ENCODE results near the gene NRG2. TPM values are rescaled to one million over a fixed set of nuclear protein-coding genes. Genes with fewer than 3 reads are reported as not detected.

The NRG2 gene
- total RNA-seq, 1 experiment from 2014 or later = 0.17 TPM

DNA sequence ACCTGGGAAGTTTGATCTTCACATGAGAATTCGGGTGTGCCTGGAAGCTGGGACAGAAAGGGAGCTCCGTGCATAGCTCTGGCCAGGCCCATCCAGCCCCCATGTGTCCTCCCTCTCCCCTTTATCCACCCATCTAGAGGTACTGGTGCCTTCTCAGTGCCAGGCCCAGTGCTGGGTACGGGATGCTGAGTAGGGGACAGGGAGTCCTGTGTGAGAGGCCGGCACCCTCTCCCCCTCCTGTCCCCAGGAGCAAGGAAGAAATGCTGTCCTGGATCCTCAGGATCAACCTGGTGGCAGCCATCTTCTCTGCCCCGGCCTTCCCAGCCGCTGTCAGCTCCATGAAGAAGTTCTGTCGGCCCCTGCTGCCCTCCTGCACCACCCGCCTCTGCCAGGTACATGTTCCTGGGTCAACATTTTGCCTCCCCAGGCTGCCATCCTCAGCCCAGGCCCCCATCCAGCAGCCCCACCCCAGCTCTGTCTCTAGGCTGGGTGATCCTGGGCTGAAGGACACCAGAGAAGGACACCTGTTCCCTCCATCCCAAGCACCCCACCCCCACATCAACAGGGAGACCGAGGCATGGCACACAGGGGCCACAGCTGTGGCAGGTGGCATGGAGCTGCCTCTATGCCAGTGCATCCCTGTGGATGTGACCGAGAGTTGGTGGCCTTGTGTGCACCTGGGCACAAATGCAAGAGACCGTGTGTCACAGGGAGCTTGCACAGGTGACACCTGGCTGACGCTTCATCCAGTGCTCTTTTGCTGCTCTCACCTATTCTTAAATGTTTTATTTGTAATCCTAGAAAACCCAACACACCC is 204.5 kb downstream of the NRG2 start:
- no peak for DNase-seq (ENCODE audit: low read depth)

- DNase-seq (ENCODE audit: low read depth) = peak; percentile 30
Observed at GRCh38 chr5:139837711-139838380, 205.3 kb downstream of the NRG2 start.

DNA sequence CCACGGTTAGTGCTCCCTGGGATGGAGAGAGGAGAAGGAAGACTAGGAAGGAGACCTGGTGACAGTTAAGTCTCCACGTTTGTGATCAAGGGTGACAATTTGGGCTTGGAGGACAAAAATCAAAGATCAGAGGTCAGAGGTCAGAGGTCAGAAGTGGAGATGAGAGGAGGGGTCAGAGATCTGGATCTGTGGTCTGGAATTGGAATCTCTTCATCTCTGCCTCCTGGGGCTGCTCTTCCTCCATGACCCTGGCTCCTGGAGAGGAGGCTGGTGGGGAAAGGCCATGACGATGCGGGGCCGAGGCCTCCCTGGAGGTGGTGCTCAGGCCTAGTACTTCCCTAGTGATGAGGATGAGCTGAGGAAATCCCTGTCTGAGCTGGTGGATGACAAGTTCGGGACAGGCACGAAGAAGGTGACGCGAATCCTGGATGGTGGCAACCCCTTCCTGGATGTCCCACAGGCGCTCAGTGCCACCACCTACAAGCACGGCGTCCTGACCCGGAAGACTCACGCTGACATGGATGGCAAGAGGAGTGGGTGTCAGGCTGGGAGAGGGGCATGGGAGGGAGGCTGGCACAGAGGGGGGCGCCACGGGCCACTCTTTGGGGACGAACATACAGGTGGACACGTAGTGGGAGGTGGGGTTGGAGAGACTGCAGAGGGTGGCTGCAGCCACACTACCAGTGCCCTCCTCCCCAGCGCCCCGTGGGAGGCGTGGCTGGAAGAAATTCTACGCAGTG is 206.5 kb downstream of the NRG2 start:
- DNase-seq (ENCODE audit: low read depth) = no peak

- DNase-seq (ENCODE audit: low read depth) = no peak
Observed at GRCh38 chr5:139835656-139836055, 207.4 kb downstream of the NRG2 start.

- no peak for DNase-seq (ENCODE audit: low read depth)
Observed at GRCh38 chr5:139833525-139833924, 209.6 kb downstream of the NRG2 start.

DNA sequence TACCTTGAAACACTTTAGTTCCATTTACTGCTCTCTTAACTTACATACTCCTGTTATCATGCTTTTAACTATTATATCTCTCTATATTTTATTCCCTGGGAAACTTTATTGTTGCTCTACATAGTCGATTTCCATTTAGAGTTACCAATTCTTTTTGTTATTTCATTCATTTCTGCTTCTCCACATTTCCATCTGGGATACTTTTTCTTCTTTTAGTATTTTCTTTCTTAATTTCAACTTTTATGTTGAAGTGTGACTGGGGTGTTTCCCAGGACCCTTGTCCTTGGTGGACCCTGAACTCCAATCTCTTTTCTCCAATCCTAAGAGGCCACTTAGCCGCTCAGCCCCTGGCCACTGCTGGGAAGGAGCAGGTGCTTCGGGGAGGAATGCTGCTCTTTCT is 211.5 kb downstream of the NRG2 start:
- DNase-seq (ENCODE audit: low read depth) = no peak

GRCh38 chr5:139829471-139829870 is 213.6 kb downstream of the NRG2 start:
- no peak for DNase-seq (ENCODE audit: low read depth)

- DNase-seq (ENCODE audit: low read depth) = no peak
Observed at GRCh38 chr5:139828207-139828895, 214.7 kb downstream of the NRG2 start.

DNA sequence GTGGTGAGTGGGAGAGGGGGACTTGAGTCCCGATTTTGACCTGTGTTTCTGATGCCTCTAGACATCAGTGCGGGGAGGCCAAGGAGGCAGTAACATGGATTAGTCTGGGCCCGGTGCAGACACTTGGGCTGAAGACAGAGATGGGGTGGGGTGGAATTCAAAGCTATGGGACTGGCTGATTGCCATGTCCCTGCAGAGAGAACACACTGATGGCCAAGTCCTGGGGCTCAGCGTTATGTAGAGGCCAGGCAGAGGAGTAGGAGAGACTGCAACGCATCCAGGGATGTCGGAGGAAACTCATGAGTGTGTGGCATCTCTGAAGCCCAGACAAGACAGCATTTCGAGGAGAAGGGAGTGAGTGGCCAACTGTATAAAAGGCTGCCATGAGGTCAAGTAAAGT is 217.4 kb downstream of the NRG2 start:
- DNase-seq (ENCODE audit: low read depth) = no peak

DNA sequence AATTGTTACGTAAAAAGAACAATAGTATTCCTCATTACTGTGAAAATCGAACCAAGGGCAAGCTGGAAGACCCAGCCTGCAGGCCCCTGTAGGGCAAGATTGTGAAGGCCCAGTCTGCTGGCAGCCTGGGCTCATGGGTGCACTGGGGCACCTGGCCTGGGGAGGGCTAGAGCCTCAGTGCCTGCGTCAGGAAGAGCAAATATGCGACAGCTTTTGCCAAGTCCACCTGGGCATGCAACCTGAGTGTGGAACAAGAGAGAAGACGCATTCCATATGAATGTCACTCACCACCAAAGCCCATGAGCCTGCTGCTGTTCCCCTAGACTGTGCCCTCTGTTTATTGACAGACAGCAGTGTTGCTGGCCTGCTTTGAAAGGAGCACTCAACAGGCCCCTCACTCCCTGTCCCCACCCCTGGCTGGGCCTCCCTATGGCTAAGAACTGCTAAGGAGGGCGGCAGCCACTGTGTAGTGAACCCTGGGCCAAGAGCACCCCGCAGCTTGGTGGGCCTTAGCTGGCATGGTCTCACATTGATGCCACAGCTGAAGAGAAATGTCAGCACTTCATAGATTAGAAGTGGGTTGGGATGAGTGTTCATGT is 219.2 kb downstream of the NRG2 start:
- DNase-seq (ENCODE audit: low read depth) = no peak

GRCh38 chr5:139822553-139823425 is 220.3 kb downstream of the NRG2 start:
- DNase-seq (ENCODE audit: low read depth) = no peak

DNA sequence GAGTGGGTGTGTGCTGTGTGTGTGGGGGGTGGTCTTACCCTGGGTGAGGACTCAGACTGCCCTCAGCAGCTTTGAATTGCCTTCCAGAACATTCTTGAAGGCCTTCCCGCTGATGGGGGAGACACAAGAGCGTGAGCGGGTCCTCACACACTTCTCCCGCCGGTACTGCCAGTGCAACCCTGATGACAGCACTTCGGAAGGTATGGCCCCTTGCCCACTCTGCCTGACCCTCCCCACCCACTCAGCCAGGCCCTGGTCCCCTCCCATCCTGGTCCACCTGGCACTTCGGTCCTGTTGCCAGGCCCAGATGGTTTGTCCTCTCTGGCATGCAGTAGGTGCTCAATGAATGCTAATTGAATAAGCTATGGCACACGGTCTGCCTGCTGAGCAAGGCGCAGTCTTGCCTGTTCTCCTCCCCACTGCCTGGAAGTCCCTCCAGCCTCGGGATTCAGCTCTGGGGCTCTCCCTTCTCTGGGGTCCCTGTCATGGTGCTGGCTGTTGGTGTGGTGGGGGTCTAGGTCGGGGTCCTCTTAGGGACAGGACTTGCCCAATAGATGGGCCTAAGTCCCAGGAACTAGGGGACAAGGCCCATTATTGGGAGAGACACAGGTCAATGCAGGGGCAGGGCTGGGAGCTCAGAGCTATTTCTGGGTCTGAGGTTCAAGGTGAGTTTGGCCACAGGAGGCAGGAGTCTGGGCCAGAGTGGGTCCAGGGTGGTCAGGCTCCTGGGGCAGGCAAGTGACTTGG is 221.1 kb downstream of the NRG2 start:
- no peak for DNase-seq (ENCODE audit: low read depth)

GRCh38 chr5:139820606-139821005 is 222.5 kb downstream of the NRG2 start:
- DNase-seq (ENCODE audit: low read depth) = no peak

DNA sequence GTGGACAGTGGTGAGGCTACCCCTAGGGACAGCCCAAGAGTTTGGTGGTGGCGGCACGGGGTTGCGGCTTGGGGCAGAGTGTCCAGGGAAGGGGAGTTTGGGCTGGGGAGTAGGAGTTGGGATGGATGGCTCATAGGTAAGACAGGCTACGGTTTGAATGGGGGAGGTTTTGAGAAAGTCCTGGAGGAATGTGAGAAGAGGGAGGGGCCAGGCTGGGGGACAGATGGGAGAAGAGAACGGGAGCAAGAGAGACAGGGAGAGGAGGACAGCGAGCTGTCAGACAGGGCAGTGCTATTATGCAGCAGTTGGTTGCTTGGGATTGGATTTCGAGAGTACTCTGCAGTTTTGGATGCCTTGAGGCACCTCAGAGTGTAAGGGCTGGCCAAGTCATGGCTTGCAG is 223.0 kb downstream of the NRG2 start:
- no peak for DNase-seq (ENCODE audit: low read depth)

- no peak for DNase-seq (ENCODE audit: low read depth)
Observed at GRCh38 chr5:139817970-139818369, 225.1 kb downstream of the NRG2 start.

DNA sequence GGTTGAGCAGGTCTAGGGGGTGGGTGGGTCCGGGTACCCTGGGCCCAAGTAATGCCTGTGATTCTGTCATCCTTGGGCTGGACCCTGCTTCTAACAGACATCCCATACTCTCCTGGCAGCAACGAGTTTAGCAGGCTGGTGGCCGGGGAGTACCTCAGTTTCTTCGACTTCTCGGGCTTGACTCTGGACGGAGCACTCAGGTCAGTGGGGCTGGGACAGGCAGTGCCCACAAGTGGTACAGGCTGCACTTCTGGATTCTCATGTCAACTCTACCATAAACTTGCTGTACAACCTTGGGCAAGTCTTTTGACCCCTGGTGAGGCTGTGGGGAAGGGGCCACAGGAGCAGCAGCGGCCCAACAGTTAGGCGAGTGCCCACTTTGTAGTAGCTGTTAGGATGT is 225.7 kb downstream of the NRG2 start:
- DNase-seq (ENCODE audit: low read depth) = no peak

DNA sequence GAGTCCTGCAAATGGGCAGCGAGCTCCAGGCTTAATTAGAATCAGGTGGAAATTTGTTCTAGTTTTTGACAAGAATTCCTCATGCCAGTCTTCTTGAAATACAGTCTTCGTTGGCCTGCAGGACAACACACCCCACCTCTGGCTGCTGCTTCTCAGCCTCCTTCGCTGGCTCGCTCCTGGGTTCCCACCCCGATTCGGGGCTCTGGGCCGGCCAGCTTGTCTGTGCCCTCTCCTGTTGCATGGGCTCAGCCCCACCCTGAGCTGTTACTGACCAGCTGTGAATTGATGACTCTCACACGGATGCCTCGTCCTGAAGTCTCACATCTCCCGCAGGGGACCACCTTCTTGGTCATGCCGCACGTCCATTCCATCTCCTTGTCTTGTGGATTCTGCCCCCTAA is 226.5 kb downstream of the NRG2 start:
- no peak for DNase-seq (ENCODE audit: low read depth)

DNA sequence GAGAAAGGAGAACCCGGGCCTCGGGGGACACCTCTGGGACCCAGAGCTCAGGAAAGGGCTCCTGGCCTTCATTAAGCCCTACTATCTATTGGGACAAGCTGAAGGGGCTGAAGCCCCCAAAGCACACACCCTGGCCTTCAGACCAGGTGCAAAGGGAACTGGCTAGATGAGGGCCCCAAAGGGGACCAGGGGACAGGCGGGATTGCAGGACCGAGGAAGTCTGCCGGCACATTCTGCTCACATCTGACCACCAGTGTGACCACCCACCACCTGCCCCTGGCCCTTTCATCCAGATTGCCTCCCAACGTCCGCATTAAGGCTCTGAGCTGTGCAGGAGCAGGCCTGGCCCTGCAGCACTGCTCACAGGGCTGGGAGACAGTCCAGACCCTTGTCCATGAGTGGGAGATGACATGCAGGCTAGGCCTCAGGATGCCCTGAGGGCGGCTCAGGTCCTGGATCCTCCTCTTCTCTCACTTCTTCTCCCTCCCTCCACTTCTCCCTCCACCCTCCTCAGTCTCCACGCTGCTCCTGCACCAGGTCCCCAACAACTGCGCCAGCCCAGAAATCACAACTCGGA is 228.3 kb downstream of the NRG2 start:
- no peak for DNase-seq (ENCODE audit: low read depth)

DNA sequence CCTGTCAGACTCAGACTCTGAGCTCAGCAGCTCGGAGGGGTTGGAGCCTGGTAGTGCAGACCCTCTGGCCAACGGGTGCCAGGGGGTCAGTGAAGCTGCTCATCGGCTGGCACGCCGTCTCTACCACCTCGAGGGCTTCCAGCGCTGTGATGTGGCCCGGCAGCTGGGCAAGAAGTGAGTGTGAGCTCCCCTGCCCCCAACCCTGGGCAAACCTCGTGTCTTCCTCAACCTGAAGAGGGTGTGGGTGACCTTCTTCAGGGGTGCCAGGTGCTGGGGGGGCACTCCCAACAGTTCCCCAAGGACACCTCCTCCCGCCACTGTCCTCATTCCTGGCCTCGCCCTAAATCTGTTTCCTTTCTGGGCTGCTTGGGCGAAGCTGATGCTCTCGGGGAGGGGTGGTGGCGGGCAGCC is 228.9 kb downstream of the NRG2 start:
- DNase-seq (ENCODE audit: low read depth) = no peak

All from Daoy (cell line).